K562 (cell line): ENCODE measurements around the gene JUN. TPM values are rescaled to one million over a fixed set of nuclear protein-coding genes. Genes with fewer than 3 reads are reported as not detected.

Experiments
- DEAF1 ChIP-seq: fragments of 450-650 bp; formaldehyde crosslinking; IDR thresholded peaks from 2 replicates; pipeline ENCODE4 v1.4.0; 2020; ENCODE audit warnings: mild to moderate bottlenecking, moderate library complexity
- HDAC1 ChIP-seq, 2 experiments: fragments of 450-650 bp; IDR thresholded peaks; 2 replicates each; pipeline ENCODE4 v1.6.1; 2016 to 2017; ENCODE audit warnings: inconsistent platforms in 1 of 2, mild to moderate bottlenecking in 1 of 2, moderate library complexity in 1 of 2
- HEY1 ChIP-seq: fragments of 250-450 bp; sonication (Bioruptor Pico); IDR thresholded peaks from 2 replicates; pipeline ENCODE4 v1.5.0; 2020; ENCODE audit warnings: mild to moderate bottlenecking, moderate library complexity, borderline replicate concordance
- KDM1A ChIP-seq, 2 experiments: fragments of 450-650 bp; IDR thresholded peaks; 2 replicates each; pipeline ENCODE4 v1.6.1; 2016; ENCODE audit warnings: mild to moderate bottlenecking in 2 of 2
- MED1 ChIP-seq: sonication (generic); formaldehyde crosslinking; IDR thresholded peaks from 2 replicates; pipeline ENCODE4 v1.8.1; 2023; ENCODE audit warnings: missing genetic modification reagents, borderline replicate concordance
- MGA ChIP-seq: fragments of 450-650 bp; IDR thresholded peaks from 2 replicates; pipeline ENCODE4 v1.6.1; 2016; ENCODE audit warnings: mild to moderate bottlenecking, moderate library complexity
- NONO ChIP-seq, 2 experiments: fragments of 200-400 bp in 1 of 2; fragments of 450-650 bp in 1 of 2; formaldehyde crosslinking in 1 of 2; IDR thresholded peaks; 2 replicates each; pipeline ENCODE4 v1.6.1; 2017; ENCODE audit warnings: low read depth in 2 of 2, mild to moderate bottlenecking in 2 of 2, moderate library complexity in 2 of 2, low read length in 1 of 2
- THRA ChIP-seq: fragments of 450-650 bp; IDR thresholded peaks from 2 replicates; pipeline ENCODE4 v1.6.1; 2017; ENCODE audit warnings: mild to moderate bottlenecking, moderate library complexity
- TOE1 ChIP-seq, 2 experiments: fragments of 450-650 bp in 1 of 2; sonication (generic) in 1 of 2; formaldehyde crosslinking in 1 of 2; IDR thresholded peaks; 2 replicates each; pipeline versions ENCODE4 v1.7.1 to v1.8.0; 2016 to 2022; ENCODE audit warnings: borderline replicate concordance in 2 of 2, mild to moderate bottlenecking in 2 of 2, antibody characterized with exemption in 1 of 2, inconsistent platforms in 1 of 2, low read depth in 1 of 2, missing genetic modification reagents in 1 of 2, moderate library complexity in 1 of 2
- ZNF224 ChIP-seq: sonication (generic); formaldehyde crosslinking; IDR thresholded peaks from 2 replicates; pipeline ENCODE4 v1.8.0; 2022; ENCODE audit warnings: mild to moderate bottlenecking, missing genetic modification reagents
- ZNF232 ChIP-seq: sonication (generic); formaldehyde crosslinking; IDR thresholded peaks from 2 replicates; pipeline ENCODE4 v1.8.0; 2022; ENCODE audit warnings: mild to moderate bottlenecking, missing genetic modification reagents
- ZNF274 ChIP-seq: IDR thresholded peaks from 2 replicates; pipeline ENCODE4 v1.6.1; 2011; ENCODE audit warnings: low read depth, mild to moderate bottlenecking, low read length, moderate library complexity, borderline replicate concordance
- polyA plus RNA-seq, 8 experiments: library from polyadenylated mRNA; depleted of rRNA in 4 of 8; stranded (reverse) in 5 of 8; unstranded in 3 of 8; fragments of >200 nt; fragmentation: Nextera tagmentation in 2 of 8; fragmentation: Illumina TruSeq in 1 of 8; extraction: Ambion mirVana in 2 of 8; extraction: Trizol in 1 of 8; gene quantifications; 2 replicates each; pipeline versions ENCODE4 v1.2.1 to v1.2.3, GENCODE V29; 2011 to 2014; ENCODE audit warnings: inconsistent platforms in 1 of 8, missing spikeins in 1 of 8
- total RNA-seq, 7 experiments: library from RNA; depleted of rRNA in 6 of 7; stranded (reverse); fragments of >200 nt in 6 of 7; fragmentation: Illumina TruSeq in 2 of 7; extraction: Trizol in 2 of 7; gene quantifications; 2 replicates each; pipeline versions ENCODE4 v1.2.1 to v1.2.3, GENCODE V29; 2011 to 2021; ENCODE audit warnings: low replicate concordance in 1 of 7

JUN gene
- total and polyA plus RNA-seq, 9 of the 15 experiments (the other 6 are each of a cell fraction or from before 2014, with no cell fraction given): 0.32 to 23.4 (median 4.0) TPM

- TF ChIP-seq MGA (peak; percentile 34), TOE1 (IDR thresholded peaks at IDR 0.05; ENCODE audit: borderline replicate concordance) (no peak), TOE1 (CRISPR knock-in tag; IDR thresholded peaks at IDR 0.05; ENCODE audit: borderline replicate concordance, low read depth) (no peak), ZNF274 (no peak), ZNF224 (CRISPR knock-in tag) (no peak), HDAC1 (IDR thresholded peaks at IDR 0.05) (peak in 1 of 2 experiments; percentile 46; a peak in 1 of 4 replicates), KDM1A (IDR thresholded peaks at IDR 0.05) (peak; percentile 8 to 57; a peak in 2 of 4 replicates), NONO (IDR thresholded peaks at IDR 0.05; ENCODE audit: low read depth in 2 of 2, low read length in 1 of 2) (peak in 1 of 2 experiments; percentile 47; a peak in 1 of 4 replicates), MED1 (CRISPR knock-in tag) (no peak), DEAF1 (CRISPR knock-in tag) (no peak), THRA (no peak), ZNF232 (CRISPR knock-in tag) (no peak), HEY1 (CRISPR knock-in tag) (no peak)
Observed at GRCh38 chr1:58815069-58815685, 31.3 kb upstream of the JUN start (continued).
